Neuronal stem cell (in vitro differentiated cells): ENCODE measurements around the gene ALG2.

ENCODE experiments used
- DNase-seq: peaks from one replicate; pipeline ENCODE4 v3.0.0-alpha.2; 2013; ENCODE audit warnings: low spot score
- H2AFZ ChIP-seq: one replicate; pipeline ENCODE4 v1.6.1; 2013; ENCODE audit warnings: mild to moderate bottlenecking, low read length, inconsistent platforms
- H2AK5ac ChIP-seq: 2 replicates; pipeline ENCODE4 v1.6.1; 2013; ENCODE audit warnings: low read depth, mild to moderate bottlenecking, inconsistent platforms, low read length, moderate library complexity, mixed read lengths
- H2BK120ac ChIP-seq: 2 replicates; pipeline ENCODE4 v1.6.1; 2013; ENCODE audit warnings: low read depth, mild to moderate bottlenecking, inconsistent platforms, low read length, moderate library complexity, mixed read lengths
- H2BK12ac ChIP-seq: one replicate; pipeline ENCODE4 v1.6.1; 2013; ENCODE audit warnings: low read length, inconsistent platforms
- H2BK15ac ChIP-seq: 2 replicates; pipeline ENCODE4 v1.6.1; 2013; ENCODE audit warnings: mild to moderate bottlenecking, low read length, inconsistent platforms, mixed read lengths
- H2BK5ac ChIP-seq: one replicate; pipeline ENCODE4 v1.6.1; 2013; ENCODE audit warnings: inconsistent platforms, mild to moderate bottlenecking, low read length, moderate library complexity
- H3K14ac ChIP-seq: one replicate; pipeline ENCODE4 v1.6.1; 2013; ENCODE audit warnings: low read length, inconsistent platforms
- H3K18ac ChIP-seq: 2 replicates; pipeline ENCODE4 v1.6.1; 2013; ENCODE audit warnings: low read length, inconsistent platforms
- H3K23ac ChIP-seq: 2 replicates; pipeline ENCODE4 v1.6.1; 2013; ENCODE audit warnings: low read depth, mild to moderate bottlenecking, mixed read lengths, low read length, inconsistent platforms; ENCODE audit not compliant: poor library complexity
- H3K27ac ChIP-seq: replicated peaks from 3 replicates; pipeline ENCODE4 v1.5.1; 2013; ENCODE audit warnings: low read length, inconsistent platforms
- H3K27me3 ChIP-seq, 3 experiments: 2 replicates each; pipeline ENCODE4 v1.6.1; 2013; ENCODE audit warnings: low read length in 3 of 3, mild to moderate bottlenecking in 2 of 3, inconsistent platforms in 1 of 3, low read depth in 1 of 3, mixed read lengths in 1 of 3, moderate library complexity in 1 of 3; ENCODE audit not compliant: control insufficient read depth in 3 of 3, insufficient read depth in 3 of 3
- H3K36me3 ChIP-seq, 2 donors: replicated peaks in 1 of 2; 2 replicates each; pipeline ENCODE4 v1.6.1; 2013; ENCODE audit warnings: low read length in 2 of 2; ENCODE audit not compliant: control insufficient read depth in 2 of 2, insufficient read depth in 2 of 2
- H3K4ac ChIP-seq: 2 replicates; pipeline ENCODE4 v1.6.1; 2013; ENCODE audit warnings: inconsistent platforms, mild to moderate bottlenecking, low read length, moderate library complexity
- H3K4me1 ChIP-seq, 2 donors: 1 replicate in 1 of 2; 2 replicates in 1 of 2; pipeline ENCODE4 v1.6.1; 2013; ENCODE audit warnings: low read length in 2 of 2, low read depth in 1 of 2; ENCODE audit not compliant: control insufficient read depth in 2 of 2, insufficient read depth in 1 of 2
- H3K4me2 ChIP-seq: one replicate; pipeline ENCODE4 v1.6.1; 2013; ENCODE audit warnings: mild to moderate bottlenecking, low read length, inconsistent platforms; ENCODE audit not compliant: insufficient read depth, poor library complexity, severe bottlenecking
- H3K4me3 ChIP-seq, 2 donors: 2 replicates each; pipeline ENCODE4 v1.5.1; 2013; ENCODE audit warnings: low read length in 2 of 2, mild to moderate bottlenecking in 2 of 2, inconsistent platforms in 1 of 2, moderate library complexity in 1 of 2
- H3K79me1 ChIP-seq: one replicate; pipeline ENCODE4 v1.6.1; 2013; ENCODE audit warnings: low read depth, mild to moderate bottlenecking, inconsistent platforms, low read length, moderate library complexity
- H3K9ac ChIP-seq: one replicate; pipeline ENCODE4 v1.6.1; 2013; ENCODE audit warnings: mild to moderate bottlenecking, low read depth, low read length, inconsistent platforms; ENCODE audit not compliant: poor library complexity
- H3K9me3 ChIP-seq, 2 donors: replicated peaks in 1 of 2; 2 replicates each; pipeline versions ENCODE3 to v1.6.1; 2013; ENCODE audit warnings: low read length in 2 of 2, mild to moderate bottlenecking in 2 of 2, inconsistent platforms in 1 of 2, low read depth in 1 of 2, mixed read lengths in 1 of 2, moderate library complexity in 1 of 2; ENCODE audit not compliant: control insufficient read depth in 2 of 2, insufficient read depth in 1 of 2
- H4K8ac ChIP-seq: one replicate; pipeline ENCODE4 v1.6.1; 2013; ENCODE audit warnings: low read depth, mild to moderate bottlenecking, inconsistent platforms, low read length, moderate library complexity
- H4K91ac ChIP-seq: one replicate; pipeline ENCODE4 v1.6.1; 2013; ENCODE audit warnings: low read length, low read depth, mild to moderate bottlenecking, inconsistent platforms; ENCODE audit not compliant: poor library complexity
- WGBS, 2 donors: extraction: QIAGEN DNeasy Blood & Tissue Kit; methylation state at CpG; one replicate each; pipeline ENCODE4 v1.1.7; 2013; ENCODE audit warnings: missing lambda C conversion rate in 2 of 2, mixed read lengths in 1 of 2; ENCODE audit not compliant: insufficient read length in 2 of 2, insufficient replicate concordance in 1 of 2; ENCODE audit errors: extremely low coverage in 2 of 2; 5-methylcytosine and 5-hydroxymethylcytosine counted together

Gene ALG2

GRCh38 chr9:99213197-99213596 is 8.5 kb downstream of the ALG2 start:
- H3K79me1 ChIP-seq: no peaks in the 10 kb centered on the region
- no peaks in the 10 kb centered on the region for H3K4me1 ChIP-seq
- H3K27ac ChIP-seq: no peak overlapping the region
- H2AK5ac ChIP-seq: no peak overlapping the region
- WGBS, 2 donors: no CpG with 5 or more reads among the region's 1 CpG
- peaks cover 5% of the 10 kb centered on the region in 2 donors for H3K9me3 ChIP-seq
- H2BK5ac ChIP-seq: no peak overlapping the region
- H2AFZ ChIP-seq: no peak overlapping the region
- DNase-seq: no peak
- H4K91ac ChIP-seq: no peak overlapping the region
- no peak overlapping the region for H2BK12ac ChIP-seq
- H3K18ac ChIP-seq: no peak overlapping the region
- peaks cover 7 to 28% of the 10 kb centered on the region in 2 donors for H3K36me3 ChIP-seq
- no peak overlapping the region for H4K8ac ChIP-seq
- H3K27me3 ChIP-seq: no peaks in the 10 kb centered on the region
- H3K9ac ChIP-seq: no peak overlapping the region
- no peak overlapping the region for H3K4ac ChIP-seq
- H2BK120ac ChIP-seq: no peak overlapping the region
- no peak overlapping the region for H3K23ac ChIP-seq
- H3K4me3 ChIP-seq: no peak overlapping the region
- H3K4me2 ChIP-seq: no peak overlapping the region
- H3K14ac ChIP-seq: no peak overlapping the region
- H2BK15ac ChIP-seq: no peak overlapping the region

GRCh38 chr9:99211746-99212145 is 10.0 kb downstream of the ALG2 start:
- H2BK12ac ChIP-seq: no peak overlapping the region
- H3K18ac ChIP-seq: peak overlapping the region; percentile 15
- H2BK5ac ChIP-seq: no peak overlapping the region
- no peak overlapping the region for H2BK120ac ChIP-seq
- H3K79me1 ChIP-seq: no peaks in the 10 kb centered on the region
- no peak overlapping the region for H2AK5ac ChIP-seq
- no peak overlapping the region for H3K27ac ChIP-seq
- no peaks in the 10 kb centered on the region for H3K4me1 ChIP-seq
- peaks cover 4 to 13% of the 10 kb centered on the region in 2 donors for H3K36me3 ChIP-seq
- H2AFZ ChIP-seq: no peak overlapping the region
- no peak overlapping the region for H4K8ac ChIP-seq
- WGBS, 2 donors: no CpG with 5 or more reads among the region's 1 CpG
- no peak overlapping the region for H3K23ac ChIP-seq
- H3K27me3 ChIP-seq: no peaks in the 10 kb centered on the region
- H3K4me2 ChIP-seq: no peak overlapping the region
- no peak overlapping the region for H4K91ac ChIP-seq
- H3K9ac ChIP-seq: no peak overlapping the region
- peaks cover 5% of the 10 kb centered on the region in 2 donors for H3K9me3 ChIP-seq
- peak overlapping the region in 1 of 2 donors; percentile 59 for H3K4me3 ChIP-seq
- peak overlapping the region; percentile 27 for H3K14ac ChIP-seq
- no peak for DNase-seq
- H3K4ac ChIP-seq: no peak overlapping the region
- H2BK15ac ChIP-seq: no peak overlapping the region

GRCh38 chr9:99210572-99210971 is 11.2 kb downstream of the ALG2 start:
- DNase-seq: no peak
- no peak overlapping the region for H2AK5ac ChIP-seq
- no peak overlapping the region for H4K8ac ChIP-seq
- peaks cover 4 to 5% of the 10 kb centered on the region in 2 donors for H3K36me3 ChIP-seq
- H3K4ac ChIP-seq: no peak overlapping the region
- H2BK12ac ChIP-seq: no peak overlapping the region
- H2BK5ac ChIP-seq: no peak overlapping the region
- H3K27me3 ChIP-seq: no peaks in the 10 kb centered on the region
- no peak overlapping the region for H3K27ac ChIP-seq
- no peak overlapping the region for H3K9ac ChIP-seq
- H2AFZ ChIP-seq: no peak overlapping the region
- H3K23ac ChIP-seq: no peak overlapping the region
- peaks cover 5% of the 10 kb centered on the region in 2 donors for H3K9me3 ChIP-seq
- no peaks in the 10 kb centered on the region for H3K4me1 ChIP-seq
- H3K4me3 ChIP-seq: no peak overlapping the region
- H4K91ac ChIP-seq: no peak overlapping the region
- no peak overlapping the region for H3K18ac ChIP-seq
- H2BK15ac ChIP-seq: no peak overlapping the region
- H3K14ac ChIP-seq: no peak overlapping the region
- H2BK120ac ChIP-seq: no peak overlapping the region
- H3K4me2 ChIP-seq: no peak overlapping the region
- no peaks in the 10 kb centered on the region for H3K79me1 ChIP-seq

GRCh38 chr9:99201603-99202002 is 20.1 kb downstream of the ALG2 start:
- Histone ChIP-seq H3K18ac (no peak overlapping the region), H3K14ac (no peak overlapping the region), H3K4me2 (no peak overlapping the region), H3K79me1 (no peaks in the 10 kb centered on the region), H3K27ac (no peak overlapping the region), H2BK120ac (no peak overlapping the region), H4K8ac (no peak overlapping the region), H3K36me3 (no peaks in the 10 kb centered on the region), H3K9ac (no peak overlapping the region), H3K27me3 (peaks cover 0 to 9% (median 0%) of the 10 kb centered on the region in 3 experiments), H4K91ac (no peak overlapping the region), H3K4ac (no peak overlapping the region), H3K4me3 (no peak overlapping the region), H3K23ac (no peak overlapping the region), H2AFZ (no peak overlapping the region), H2BK12ac (no peak overlapping the region), H3K9me3 (no peaks in the 10 kb centered on the region), H2BK15ac (no peak overlapping the region), H2AK5ac (no peak overlapping the region), H2BK5ac (no peak overlapping the region), H3K4me1 (peaks cover 0 to 8% of the 10 kb centered on the region in 2 donors)
- no peak for DNase-seq
- WGBS, 2 donors: no CpG with 5 or more reads among the region's 5 CpGs
